Activated CD8-positive, alpha-beta T cell treated with anti-CD3 and anti-CD28 coated beads, Interleukin-2, amount 10 ng/mL, durations not matched to agents 7 days and 5 days (primary cell): ENCODE data around the gene RAB6C. TPM values are rescaled to one million over a fixed set of nuclear protein-coding genes. Genes with fewer than 3 reads are reported as not detected.
"Not testable (repeated sequence)": the region's sequence is repeated elsewhere in the genome, so short reads cannot be mapped to it uniquely, and the experiment has no call there.

Source experiments
- ATAC-seq: fragments of 150-1000 bp; cut with Tn5 transposase; one replicate; pipeline ENCODE4 v1.10.0; 2021; ENCODE audit warnings: moderate library complexity
- CTCF ChIA-PET: fragments of 350-600 bp; sonication (Branson Sonifier 250); formaldehyde crosslinking; loops from one replicate; lab custom pipeline; 2021; ENCODE audit warnings: antibody characterized with exemption; lab: Charles Lee
- POLR2A ChIA-PET: fragments of 350-600 bp; sonication (Branson Sonifier 250); formaldehyde crosslinking; loops from one replicate; lab custom pipeline; 2021; ENCODE audit warnings: antibody characterized with exemption; lab: Charles Lee
- DNase-seq: peaks from one replicate; pipeline ENCODE4 v3.0.0-alpha.2; 2020
- H3K27ac Mint-ChIP-seq: one replicate; pipeline ENCODE4 v1.8.0; 2021; ENCODE audit warnings: mild to moderate bottlenecking, mixed read lengths
- H3K27me3 Mint-ChIP-seq: one replicate; pipeline ENCODE4 v1.8.0; 2021; ENCODE audit warnings: low read depth, mixed read lengths
- H3K36me3 Mint-ChIP-seq: one replicate; pipeline ENCODE4 v1.8.0; 2021; ENCODE audit warnings: low read depth, mixed read lengths
- H3K4me1 Mint-ChIP-seq: one replicate; pipeline ENCODE4 v1.8.0; 2021; ENCODE audit warnings: low read depth, mixed read lengths
- H3K4me3 Mint-ChIP-seq: one replicate; pipeline ENCODE4 v1.8.0; 2021; ENCODE audit warnings: mild to moderate bottlenecking, mixed read lengths
- H3K9me3 Mint-ChIP-seq: one replicate; pipeline ENCODE4 v1.8.0; 2022; ENCODE audit warnings: mixed read lengths; ENCODE audit not compliant: insufficient read depth
- total RNA-seq, 2 experiments: library from RNA; stranded (reverse); gene quantifications; one replicate each; pipeline ENCODE4 v1.2.3, GENCODE V29; 2021

Gene RAB6C
- not detected for total RNA-seq

DNA sequence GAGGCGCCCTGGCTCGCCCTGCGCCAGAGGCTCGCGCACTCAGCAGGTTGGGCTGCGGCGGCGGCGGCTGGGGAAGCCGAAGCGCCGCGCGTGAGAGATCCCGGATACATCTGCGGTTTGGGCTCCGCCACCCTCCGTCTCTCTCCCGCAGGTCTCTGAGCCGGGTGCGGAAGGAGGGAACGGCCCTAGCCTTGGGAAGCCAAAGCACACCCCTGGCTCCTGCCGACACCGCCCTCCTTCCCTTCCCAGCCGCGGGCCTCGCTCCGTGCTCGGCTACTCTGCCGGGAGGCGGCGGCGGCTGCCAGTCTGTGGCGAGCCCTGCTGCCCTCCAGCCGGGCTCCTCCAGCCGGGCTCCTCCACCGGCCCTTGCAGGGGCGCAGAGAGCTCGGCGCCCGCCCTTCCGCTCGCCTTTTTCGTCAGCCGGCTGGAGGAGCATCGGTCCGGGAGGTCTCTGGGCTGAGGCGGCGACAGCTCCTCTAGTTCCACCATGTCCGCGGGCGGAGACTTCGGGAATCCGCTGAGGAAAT, at the start of gene RAB6C:
Gene RAB6C, plus strand, starts transcription at position 38 of the 527 bp plus-strand sequence. Its CDS starts 450 bp downstream, at position 488.
- ATAC-seq (peak; percentile 73), DNase-seq (peak; percentile 30)
- H3K36me3 Mint-ChIP-seq, H3K9me3 Mint-ChIP-seq, POLR2A ChIA-PET, CTCF ChIA-PET, H3K27ac Mint-ChIP-seq, H3K4me1 Mint-ChIP-seq: not testable (repeated sequence)
- Mint-ChIP-seq H3K27me3 (peaks cover 24% of the 10 kb centered on the region), H3K4me3 (peak within 1 kb of the TSS; percentile 51)

DNA sequence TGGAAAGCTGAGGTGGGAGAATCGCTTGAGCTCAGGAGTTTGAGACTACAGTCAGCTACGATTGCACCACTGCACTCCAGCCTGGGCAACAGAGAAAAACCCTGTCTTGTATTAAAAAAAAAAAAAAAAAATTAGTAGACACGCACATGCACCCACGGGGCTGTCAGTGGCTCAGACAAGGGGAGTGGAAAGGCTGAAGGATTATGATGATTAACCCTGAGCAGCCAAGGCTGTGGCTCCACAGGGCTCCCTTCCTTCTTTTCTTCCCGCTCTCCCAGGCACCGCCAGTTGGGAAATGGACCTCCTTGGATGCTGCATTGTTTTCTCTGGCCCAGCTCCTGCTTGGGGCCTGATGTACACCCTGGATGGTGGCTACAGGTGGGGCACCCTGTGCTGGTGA, 49.0 kb upstream of the RAB6C start:
- Mint-ChIP-seq H3K27me3 (peaks cover 20% of the 10 kb centered on the region), H3K4me3 (no peak overlapping the region), H3K27ac (no peak overlapping the region), H3K4me1 (no peaks in the 10 kb centered on the region), H3K36me3 (no peaks in the 10 kb centered on the region), H3K9me3 (no peaks in the 10 kb centered on the region)
- ChIA-PET CTCF (no interaction called here), POLR2A (no interaction called here)
- DNase-seq (no peak), ATAC-seq (no peak)

DNA sequence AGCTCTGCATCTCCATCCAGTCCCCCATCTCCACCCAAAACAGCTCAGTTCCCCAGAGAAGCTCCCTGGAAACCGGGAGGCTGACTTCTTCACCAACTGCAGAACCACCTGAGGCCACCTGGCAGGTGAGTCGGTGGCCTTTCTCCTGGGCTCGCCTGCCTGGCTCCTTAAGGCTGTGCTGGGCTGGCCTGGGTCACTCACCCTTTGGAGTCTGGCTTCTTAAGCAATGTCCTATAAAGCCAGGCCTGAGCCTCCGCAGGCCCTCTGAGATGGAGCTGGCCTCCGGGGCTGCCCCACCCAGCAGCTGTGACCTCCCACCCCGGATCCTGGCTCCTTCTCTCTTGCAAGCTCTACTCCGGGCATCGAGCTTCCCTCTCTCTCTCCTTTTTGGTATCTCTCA, 46.1 kb upstream of the RAB6C start:
- POLR2A ChIA-PET, ATAC-seq: not testable (repeated sequence)

DNA sequence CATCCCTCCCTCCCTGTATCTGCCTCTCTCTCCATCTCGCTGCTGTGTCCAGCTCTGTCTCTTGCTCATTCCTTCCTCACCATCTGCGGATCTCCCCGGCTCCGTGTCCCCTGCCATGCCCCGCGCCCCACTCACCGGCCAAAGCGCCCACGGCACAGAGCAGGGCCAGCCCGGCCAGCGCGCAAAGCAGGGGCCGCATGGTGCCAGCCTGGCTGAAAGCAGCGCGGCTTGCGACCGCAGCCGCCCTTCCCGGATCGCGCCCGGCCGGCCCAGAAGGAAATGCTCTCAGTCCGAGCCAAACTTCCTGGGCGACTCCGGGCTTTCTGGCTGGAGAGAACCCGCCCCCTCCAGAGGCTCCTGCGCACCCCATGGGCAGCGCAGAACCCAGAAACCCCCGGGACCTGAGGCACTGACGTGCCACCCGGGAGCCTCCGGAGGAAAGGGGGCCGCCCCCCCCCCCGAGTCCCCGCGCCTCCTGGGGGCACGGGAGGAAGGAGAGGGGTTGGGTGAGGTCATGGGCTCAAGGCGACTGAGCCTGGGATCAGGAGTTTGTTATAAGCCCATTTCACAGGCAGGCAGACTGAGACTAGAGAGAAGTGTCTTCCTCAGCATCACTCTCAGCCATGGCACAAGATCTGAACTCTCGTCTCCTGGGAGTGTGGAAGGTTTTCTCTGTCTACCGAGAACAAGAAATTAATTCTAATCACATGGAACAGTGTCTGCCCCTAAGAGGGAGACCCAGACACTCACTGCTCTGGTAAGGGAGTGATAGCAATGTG, 45.2 kb upstream of the RAB6C start:
- no peak for ATAC-seq
- CTCF ChIA-PET, result no interaction called here
- H3K4me1 Mint-ChIP-seq, result no peaks in the 10 kb centered on the region
- no peak overlapping the region for H3K4me3 Mint-ChIP-seq
- DNase-seq, result no peak
- H3K36me3 Mint-ChIP-seq, result no peaks in the 10 kb centered on the region
- no peaks in the 10 kb centered on the region for H3K9me3 Mint-ChIP-seq
- H3K27ac Mint-ChIP-seq, result no peak overlapping the region
- POLR2A ChIA-PET, result no interaction called here
- peaks cover 24% of the 10 kb centered on the region for H3K27me3 Mint-ChIP-seq

More for the DNA sequence above, 46.1 kb upstream of the RAB6C start:
- H3K9me3 Mint-ChIP-seq, CTCF ChIA-PET, DNase-seq, H3K36me3 Mint-ChIP-seq, H3K27ac Mint-ChIP-seq, H3K4me3 Mint-ChIP-seq, H3K4me1 Mint-ChIP-seq: not testable (repeated sequence)
- peaks cover 24% of the 10 kb centered on the region for H3K27me3 Mint-ChIP-seq

DNA sequence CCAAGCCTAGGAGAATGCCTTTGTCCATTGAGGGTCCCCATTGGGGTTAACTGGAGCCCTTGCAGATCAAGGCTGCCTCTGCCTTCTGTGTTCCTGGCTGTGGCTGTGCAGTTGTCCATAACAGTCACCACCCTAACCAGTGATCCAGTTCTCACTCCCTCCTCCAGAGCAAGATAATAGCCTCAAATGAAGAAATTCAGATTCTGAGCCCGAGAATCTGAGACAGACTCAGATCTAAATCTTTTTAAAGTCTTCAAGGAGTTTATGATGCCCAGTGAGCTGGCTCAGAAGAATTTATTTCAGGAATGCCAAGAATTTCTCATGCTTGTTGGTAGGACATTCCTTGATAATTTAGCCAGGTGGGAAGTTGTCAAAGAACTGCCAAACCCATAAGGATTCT, 44.3 kb upstream of the RAB6C start:
- ChIA-PET CTCF (no interaction called here), POLR2A (no interaction called here)
- Mint-ChIP-seq H3K4me1 (no peaks in the 10 kb centered on the region), H3K4me3 (no peak overlapping the region), H3K9me3 (no peaks in the 10 kb centered on the region), H3K36me3 (no peaks in the 10 kb centered on the region), H3K27ac (no peak overlapping the region), H3K27me3 (peaks cover 24% of the 10 kb centered on the region)
- ATAC-seq (no peak), DNase-seq (no peak)

DNA sequence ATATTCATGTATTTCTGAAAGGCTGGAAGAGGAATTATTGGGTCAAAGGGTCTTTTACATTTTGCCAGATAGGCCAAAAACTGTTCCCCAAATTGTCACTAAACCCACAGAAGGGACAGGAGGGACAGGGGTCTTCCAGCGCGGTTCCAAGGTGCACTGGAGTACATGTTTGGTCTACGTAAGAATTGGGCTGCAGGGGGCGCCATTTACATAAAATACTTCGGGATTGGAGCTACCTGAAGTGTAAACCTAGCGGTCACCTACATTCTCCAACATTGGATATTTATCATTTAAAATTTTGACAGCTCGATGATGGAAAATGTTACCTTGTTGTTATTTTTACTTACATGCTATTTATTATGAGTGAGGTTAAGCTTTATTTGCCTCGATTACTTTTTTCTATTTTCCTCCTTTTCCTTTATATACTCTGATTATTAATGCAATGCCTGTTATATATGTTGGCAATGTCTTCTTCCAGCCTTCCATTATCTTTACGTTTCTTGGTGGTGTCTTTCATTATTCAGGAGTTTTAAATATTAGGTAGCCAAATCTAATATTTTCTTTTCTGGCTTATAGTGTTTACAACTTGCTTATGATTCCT, 43.0 kb upstream of the RAB6C start:
- DNase-seq (no peak), ATAC-seq (no peak)
- Mint-ChIP-seq H3K9me3 (no peaks in the 10 kb centered on the region), H3K27ac (no peak overlapping the region), H3K4me3 (no peak overlapping the region), H3K27me3 (peaks cover 24% of the 10 kb centered on the region), H3K4me1 (no peaks in the 10 kb centered on the region), H3K36me3 (no peaks in the 10 kb centered on the region)
- POLR2A ChIA-PET, result no interaction called here
- CTCF ChIA-PET, result no interaction called here

DNA sequence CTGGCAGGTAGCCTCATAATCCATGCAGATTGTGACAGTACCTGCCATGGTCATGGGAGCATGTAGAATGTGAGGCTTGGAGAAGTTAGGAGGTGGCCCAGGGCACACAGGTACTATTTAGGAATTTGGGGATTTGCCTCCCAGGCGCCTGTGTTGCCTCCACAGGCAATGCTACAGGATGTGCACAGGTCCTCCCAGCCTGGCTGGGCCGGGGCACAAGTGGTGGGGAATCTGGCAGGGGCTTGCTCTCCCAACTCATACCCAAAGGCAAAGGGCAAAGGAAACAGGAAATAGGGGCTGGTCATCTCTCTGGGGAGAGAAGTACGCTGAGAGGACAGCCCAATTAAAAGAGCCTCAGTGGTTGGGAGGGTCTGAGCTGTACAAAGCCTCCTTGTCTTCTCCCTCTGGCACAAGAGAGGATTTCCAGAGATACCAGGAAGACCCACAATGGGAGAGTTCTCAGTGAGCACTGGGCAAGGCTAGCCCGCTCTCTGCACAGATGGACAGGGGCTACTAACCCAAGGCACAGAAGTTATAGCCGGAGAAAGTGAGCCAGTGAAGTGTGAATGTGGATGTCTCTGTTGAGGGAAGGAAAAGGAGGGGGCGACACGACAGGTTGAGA, 40.5 kb upstream of the RAB6C start:
- H3K9me3 Mint-ChIP-seq, H3K27ac Mint-ChIP-seq, H3K4me3 Mint-ChIP-seq, DNase-seq, H3K4me1 Mint-ChIP-seq, CTCF ChIA-PET, POLR2A ChIA-PET, H3K36me3 Mint-ChIP-seq, ATAC-seq: not testable (repeated sequence)
- peaks cover 12% of the 10 kb centered on the region for H3K27me3 Mint-ChIP-seq

DNA sequence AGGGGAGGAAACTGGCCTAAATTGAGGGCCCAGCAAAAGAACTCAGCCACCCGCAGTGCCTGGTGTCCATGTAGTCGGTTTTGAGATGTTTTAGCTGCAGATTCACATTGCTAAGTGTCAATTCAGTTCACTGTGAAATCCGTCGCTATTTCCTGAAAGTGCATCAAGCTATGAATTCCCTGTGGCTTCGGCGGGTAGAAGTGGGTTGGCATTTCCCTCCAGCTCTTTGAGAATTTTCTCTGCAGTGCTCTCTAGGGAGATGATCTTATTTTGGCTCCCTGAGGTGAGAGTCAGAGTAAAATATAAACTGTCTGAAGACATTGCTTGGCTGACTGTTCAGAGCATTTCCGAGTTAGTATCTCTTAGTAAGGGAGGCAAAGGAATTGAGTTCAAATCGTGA, 36.0 kb upstream of the RAB6C start:
- DNase-seq, H3K4me3 Mint-ChIP-seq, ATAC-seq, H3K36me3 Mint-ChIP-seq, CTCF ChIA-PET, POLR2A ChIA-PET, H3K27ac Mint-ChIP-seq, H3K4me1 Mint-ChIP-seq, H3K27me3 Mint-ChIP-seq, H3K9me3 Mint-ChIP-seq: not testable (repeated sequence)

DNA sequence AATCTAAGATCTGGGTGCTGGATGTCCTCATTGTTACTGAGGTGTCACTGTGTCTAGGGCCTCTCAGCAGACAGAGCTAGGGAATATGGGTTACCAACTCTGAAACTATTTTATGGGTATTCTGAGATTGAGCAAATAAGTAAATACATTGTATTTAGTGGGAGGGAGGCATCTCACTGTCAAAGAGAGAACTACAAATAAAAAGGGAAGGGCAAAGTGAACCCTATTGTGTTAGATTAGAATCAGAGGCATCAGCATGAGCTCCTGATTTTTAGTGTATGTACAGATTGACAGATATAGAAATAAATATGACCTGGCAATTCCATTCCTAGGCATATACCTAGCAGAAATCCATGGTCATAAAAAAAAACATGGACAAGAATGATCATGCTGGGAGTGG, 33.9 kb upstream of the RAB6C start:
- H3K27me3 Mint-ChIP-seq, result peaks cover 4% of the 10 kb centered on the region
- CTCF ChIA-PET, result no interaction called here
- H3K4me1 Mint-ChIP-seq, result no peaks in the 10 kb centered on the region
- H3K9me3 Mint-ChIP-seq, result no peaks in the 10 kb centered on the region
- no peak overlapping the region for H3K4me3 Mint-ChIP-seq
- ATAC-seq, result no peak
- POLR2A ChIA-PET, result no interaction called here
- no peak for DNase-seq
- no peak overlapping the region for H3K27ac Mint-ChIP-seq
- no peaks in the 10 kb centered on the region for H3K36me3 Mint-ChIP-seq

DNA sequence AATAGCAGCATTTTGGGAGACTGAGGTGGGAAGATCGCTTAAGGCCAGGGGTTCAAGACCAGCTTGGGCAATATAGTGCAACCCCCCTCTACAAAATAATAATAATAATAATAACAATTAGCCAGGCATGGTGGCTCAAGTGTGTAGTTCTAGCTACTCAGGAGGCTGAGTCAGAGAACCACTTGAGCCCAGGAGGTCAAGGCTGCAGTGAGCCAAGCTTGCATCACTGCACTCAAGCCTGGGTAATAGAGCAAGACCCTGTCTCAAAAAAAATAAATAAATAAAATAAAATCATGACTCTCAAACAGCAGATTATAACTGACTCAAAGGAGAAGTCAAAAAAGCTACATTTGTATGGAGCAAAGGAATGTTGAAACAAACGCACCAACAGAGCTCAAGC, 31.8 kb upstream of the RAB6C start:
- H3K9me3 Mint-ChIP-seq, H3K27me3 Mint-ChIP-seq, H3K4me3 Mint-ChIP-seq, POLR2A ChIA-PET, H3K4me1 Mint-ChIP-seq, ATAC-seq, H3K36me3 Mint-ChIP-seq, H3K27ac Mint-ChIP-seq, DNase-seq, CTCF ChIA-PET: not testable (repeated sequence)

DNA sequence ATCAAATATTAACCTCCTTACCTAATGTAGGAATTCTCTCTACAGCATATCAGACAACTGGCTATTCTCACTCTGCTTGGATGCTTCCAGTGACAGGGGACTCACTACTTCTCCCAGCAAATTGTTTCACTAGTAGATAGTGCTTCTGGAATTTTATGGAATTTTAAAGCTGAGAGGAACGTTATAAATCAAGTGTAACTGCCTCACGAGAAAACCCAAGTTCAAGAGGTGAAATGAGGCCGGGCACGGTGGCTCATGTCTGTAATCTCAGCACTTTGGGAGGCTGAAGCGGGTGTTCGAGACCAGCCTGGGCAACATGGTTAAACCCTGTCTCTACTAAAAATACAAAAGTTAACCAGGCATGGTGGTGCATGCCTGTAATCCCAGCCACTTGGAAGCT, 23.3 kb upstream of the RAB6C start:
- H3K36me3 Mint-ChIP-seq, H3K9me3 Mint-ChIP-seq, H3K27me3 Mint-ChIP-seq, H3K27ac Mint-ChIP-seq, H3K4me1 Mint-ChIP-seq, POLR2A ChIA-PET, H3K4me3 Mint-ChIP-seq, ATAC-seq, DNase-seq, CTCF ChIA-PET: not testable (repeated sequence)

DNA sequence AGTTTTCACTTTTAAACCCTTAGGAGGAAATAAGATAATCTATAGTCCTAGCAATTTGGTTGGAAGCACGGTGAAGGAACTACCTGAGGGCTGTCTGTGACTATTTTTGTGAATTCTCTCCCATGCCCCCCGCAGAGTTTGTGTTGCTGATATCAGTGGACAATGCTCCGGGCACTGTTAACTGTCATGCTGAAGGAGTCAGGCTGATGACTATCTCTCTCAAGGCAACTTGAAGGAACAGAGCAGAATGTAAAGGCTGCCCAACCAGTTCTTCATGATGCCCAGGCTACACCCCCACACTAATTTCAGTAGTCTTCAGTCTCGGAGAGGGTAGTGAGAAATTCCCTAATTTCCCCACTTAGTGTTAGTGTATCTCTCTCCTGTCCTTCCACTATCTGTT, 21.6 kb upstream of the RAB6C start:
- ATAC-seq, result no peak
- DNase-seq, result no peak
- no peak overlapping the region for H3K4me3 Mint-ChIP-seq
- no peaks in the 10 kb centered on the region for H3K9me3 Mint-ChIP-seq
- H3K4me1 Mint-ChIP-seq, result no peaks in the 10 kb centered on the region
- ChIA-PET CTCF (no interaction called here), POLR2A (no interaction called here)
- H3K36me3 Mint-ChIP-seq, result no peaks in the 10 kb centered on the region
- no peak overlapping the region for H3K27ac Mint-ChIP-seq
- H3K27me3 Mint-ChIP-seq, result peaks cover 2% of the 10 kb centered on the region
